ENCODE results near the gene SV2A.

SV2A gene

GRCh38 chr1:149966405-149966804 is 48.8 kb upstream of the SV2A start:
- TF ChIP-seq POU6F1 (CRISPR knock-in tag; IDR thresholded peaks at IDR 0.05; ENCODE audit: borderline replicate concordance, low read depth) (no peak), ZNF565 (CRISPR knock-in tag; conservative IDR thresholded peaks at IDR 0.05; ENCODE audit: low read depth) (no peak), ESRRG (CRISPR knock-in tag; IDR thresholded peaks at IDR 0.05) (no peak), BACH2 (CRISPR knock-in tag; IDR thresholded peaks at IDR 0.05; ENCODE audit: borderline replicate concordance) (no peak), SNAI2 (CRISPR knock-in tag; IDR thresholded peaks at IDR 0.05) (no peak), ISL1 (CRISPR knock-in tag; IDR thresholded peaks at IDR 0.05) (no peak), ARNTL (CRISPR knock-in tag; IDR thresholded peaks at IDR 0.05; ENCODE audit: borderline replicate concordance, low read depth) (no peak), TOX (CRISPR knock-in tag; IDR thresholded peaks at IDR 0.05; ENCODE audit: borderline replicate concordance) (no peak), ZFP30 (CRISPR knock-in tag; IDR thresholded peaks at IDR 0.05) (no peak), RARB (CRISPR knock-in tag; IDR thresholded peaks at IDR 0.05) (no peak), TCF4 (CRISPR knock-in tag; IDR thresholded peaks at IDR 0.05; ENCODE audit: borderline replicate concordance) (no peak), TSHZ2 (CRISPR knock-in tag; IDR thresholded peaks at IDR 0.05) (no peak), CSDC2 (CRISPR knock-in tag; IDR thresholded peaks at IDR 0.05) (no peak)
- ATAC-seq: no peak

- ATAC-seq: no peak
- TF ChIP-seq SNAI2 (CRISPR knock-in tag; IDR thresholded peaks at IDR 0.05) (no peak), ARNTL (CRISPR knock-in tag; IDR thresholded peaks at IDR 0.05; ENCODE audit: borderline replicate concordance, low read depth) (no peak), GLIS3 (CRISPR knock-in tag; IDR thresholded peaks at IDR 0.05) (no peak), CSRNP3 (CRISPR knock-in tag; IDR thresholded peaks at IDR 0.05) (no peak), CREB5 (CRISPR knock-in tag; IDR thresholded peaks at IDR 0.05; ENCODE audit: low read depth) (no peak), ISL1 (CRISPR knock-in tag; IDR thresholded peaks at IDR 0.05) (no peak), CSDC2 (CRISPR knock-in tag; IDR thresholded peaks at IDR 0.05) (no peak), ZNF70 (CRISPR knock-in tag; IDR thresholded peaks at IDR 0.05) (no peak), RARB (CRISPR knock-in tag; IDR thresholded peaks at IDR 0.05) (no peak), TSHZ2 (CRISPR knock-in tag; IDR thresholded peaks at IDR 0.05) (no peak), ZFP30 (CRISPR knock-in tag; IDR thresholded peaks at IDR 0.05) (no peak), OSR1 (CRISPR knock-in tag; IDR thresholded peaks at IDR 0.05) (no peak), ZNF8 (CRISPR knock-in tag; IDR thresholded peaks at IDR 0.05) (no peak), BACH2 (CRISPR knock-in tag; IDR thresholded peaks at IDR 0.05; ENCODE audit: borderline replicate concordance) (no peak), ESRRG (CRISPR knock-in tag; IDR thresholded peaks at IDR 0.05) (no peak), PATZ1 (CRISPR knock-in tag; IDR thresholded peaks at IDR 0.05; ENCODE audit: borderline replicate concordance) (no peak), ZFP3 (CRISPR knock-in tag; IDR thresholded peaks at IDR 0.05) (no peak), ZNF565 (CRISPR knock-in tag; conservative IDR thresholded peaks at IDR 0.05; ENCODE audit: low read depth) (no peak), TCF4 (CRISPR knock-in tag; IDR thresholded peaks at IDR 0.05; ENCODE audit: borderline replicate concordance) (no peak)
These were observed 47.8 kb upstream of the SV2A start for GRCh38 chr1:149965440-149965839.
